Tibial nerve (tissue), 4 donors: ENCODE results near the gene RALGDS. TPM values are rescaled to one million over a fixed set of nuclear protein-coding genes. Genes with fewer than 3 reads are reported as not detected.
"Not testable (repeated sequence)": the region's sequence is repeated elsewhere in the genome, so short reads cannot be mapped to it uniquely, and the experiment has no call there.

Experiments used
- DNase-seq, 2 donors: peaks; one replicate each; pipeline ENCODE4 v3.0.0-alpha.2; 2019; ENCODE audit warnings: low spot score in 2 of 2
- H3K27ac ChIP-seq, 4 donors: fragments of 200-600 bp; sonication (generic) in 3 of 4; one replicate each; pipeline ENCODE4 v1.5.1; 2017 to 2019; ENCODE audit warnings: mild to moderate bottlenecking in 1 of 4
- H3K27me3 ChIP-seq, 2 donors: fragments of 200-600 bp; sonication (generic) in 1 of 2; one replicate each; pipeline versions ENCODE4 v1.5.1 to v1.6.0; 2017 to 2019
- H3K36me3 ChIP-seq, 3 donors: fragments of 200-600 bp; sonication (generic); one replicate each; pipeline ENCODE4 v1.5.1; 2018 to 2019
- H3K4me1 ChIP-seq, 4 donors: fragments of 200-600 bp; sonication (generic) in 3 of 4; one replicate each; pipeline ENCODE4 v1.5.1; 2017 to 2019
- H3K4me3 ChIP-seq, 4 donors: fragments of 200-600 bp; sonication (generic) in 3 of 4; one replicate each; pipeline ENCODE4 v1.5.1; 2017 to 2019; ENCODE audit warnings: mild to moderate bottlenecking in 1 of 4, moderate library complexity in 1 of 4
- H3K9me3 ChIP-seq, 4 donors: fragments of 200-600 bp; sonication (generic) in 3 of 4; one replicate each; pipeline ENCODE4 v1.5.1; 2017 to 2019
- CTCF ChIP-seq, 5 experiments: fragments of 200-600 bp in 3 of 5; fragments of 450-650 bp in 2 of 5; sonication (generic) in 3 of 5; IDR thresholded peaks; one replicate each; pipeline ENCODE4 v1.5.1; 2016 to 2019; ENCODE audit warnings: antibody characterized with exemption in 5 of 5, mild to moderate bottlenecking in 3 of 5, moderate library complexity in 2 of 5
- EP300 ChIP-seq, 2 donors: sonication (generic); formaldehyde crosslinking; IDR thresholded peaks; one replicate each; pipeline ENCODE4 v1.6.1; 2017; ENCODE audit warnings: antibody characterized with exemption in 2 of 2, mild to moderate bottlenecking in 1 of 2
- POLR2A ChIP-seq, 2 donors: fragments of 450-650 bp; IDR thresholded peaks; one replicate each; pipeline ENCODE4 v1.6.1; 2017; ENCODE audit warnings: antibody characterized with exemption in 2 of 2, mild to moderate bottlenecking in 2 of 2, moderate library complexity in 2 of 2
- WGBS, 2 donors: methylation state at CpG; one replicate each; pipeline ENCODE4 v1.1.5; 2018; 5-methylcytosine and 5-hydroxymethylcytosine counted together
- total RNA-seq, 4 donors: library from RNA; depleted of rRNA; stranded (reverse); fragments of >200 nt; gene quantifications; one replicate each; pipeline ENCODE4 v1.1.0, GENCODE V29; 2016

The RALGDS gene
- total RNA-seq, 4 donors from 2014 or later = 34.5 to 60.0 (median 48.7) TPM

- Histone ChIP-seq H3K27me3 (no peaks in the 10 kb centered on the region), H3K36me3 (peaks cover 6 to 45% (median 23%) of the 10 kb centered on the region in 3 donors), H3K9me3 (peaks cover 0 to 30% (median 7%) of the 10 kb centered on the region in 4 donors), H3K4me1 (no peaks in the 10 kb centered on the region), H3K4me3 (no peak overlapping the region), H3K27ac (no peak overlapping the region)
- WGBS, 2 donors = 95 to 99% methylated on average over 3 of the region's 3 CpGs
- DNase-seq = no peak
- TF ChIP-seq POLR2A (IDR thresholded peaks at IDR 0.05) (no peak), EP300 (IDR thresholded peaks at IDR 0.05) (no peak), CTCF (IDR thresholded peaks at IDR 0.05) (no peak)
These were observed 26.1 kb downstream of the RALGDS start for GRCh38 chr9:133094842-133095393.

- 74 to 85% methylated on average over 4 of the region's 4 CpGs for WGBS, 2 donors
- DNase-seq = not testable (repeated sequence)
These were observed 26.7 kb downstream of the RALGDS start for GRCh38 chr9:133094351-133094750.

GRCh38 chr9:133090752-133091385 is 30.2 kb downstream of the RALGDS start:
- peaks cover 0 to 5% (median 0%) of the 10 kb centered on the region in 3 donors for H3K36me3 ChIP-seq
- peaks cover 0 to 11% (median 2%) of the 10 kb centered on the region in 4 donors for H3K9me3 ChIP-seq
- no peak overlapping the region for H3K4me3 ChIP-seq
- no peaks in the 10 kb centered on the region for H3K27me3 ChIP-seq
- DNase-seq = no peak
- TF ChIP-seq CTCF (IDR thresholded peaks at IDR 0.05) (no peak), EP300 (IDR thresholded peaks at IDR 0.05) (no peak), POLR2A (IDR thresholded peaks at IDR 0.05) (no peak)
- no peaks in the 10 kb centered on the region for H3K4me1 ChIP-seq
- WGBS, 2 donors = 48 to 63% methylated on average over 10 of the region's 11 CpGs
- no peak overlapping the region for H3K27ac ChIP-seq

More at GRCh38 chr9:133094351-133094750, 26.7 kb downstream of the RALGDS start:
- not testable (repeated sequence) for H3K4me1 ChIP-seq, H3K4me3 ChIP-seq, H3K27ac ChIP-seq, H3K27me3 ChIP-seq
- H3K36me3 ChIP-seq = peaks cover 6 to 39% (median 19%) of the 10 kb centered on the region in 3 donors
- peaks cover 0 to 30% (median 7%) of the 10 kb centered on the region in 4 donors for H3K9me3 ChIP-seq

- DNase-seq = no peak
- 73 to 80% methylated on average over 6 of the region's 6 CpGs for WGBS, 2 donors
These were observed 30.9 kb downstream of the RALGDS start for GRCh38 chr9:133090187-133090586.

GRCh38 chr9:133089271-133089671 is 31.8 kb downstream of the RALGDS start:
- WGBS, 2 donors = 75 to 84% methylated on average over 6 of the region's 6 CpGs
- no peak for TF ChIP-seq CTCF (IDR thresholded peaks at IDR 0.05)
- TF ChIP-seq EP300 (IDR thresholded peaks at IDR 0.05) = no peak
- no peak for TF ChIP-seq POLR2A (IDR thresholded peaks at IDR 0.05)
- Histone ChIP-seq H3K4me1 (no peaks in the 10 kb centered on the region), H3K27me3 (no peaks in the 10 kb centered on the region), H3K9me3 (no peaks in the 10 kb centered on the region), H3K4me3 (no peak overlapping the region), H3K36me3 (no peaks in the 10 kb centered on the region), H3K27ac (no peak overlapping the region)
- DNase-seq = no peak

More at GRCh38 chr9:133090187-133090586, 30.9 kb downstream of the RALGDS start:
- Histone ChIP-seq H3K36me3 (no peaks in the 10 kb centered on the region), H3K9me3 (peaks cover 0 to 4% (median 0%) of the 10 kb centered on the region in 4 donors), H3K27ac (no peak overlapping the region), H3K4me1 (no peaks in the 10 kb centered on the region), H3K27me3 (no peaks in the 10 kb centered on the region), H3K4me3 (no peak overlapping the region)
- TF ChIP-seq POLR2A (IDR thresholded peaks at IDR 0.05) (no peak), EP300 (IDR thresholded peaks at IDR 0.05) (no peak), CTCF (IDR thresholded peaks at IDR 0.05) (no peak)
